ENCODE data around the gene AP1B1. TPM values are rescaled to one million over a fixed set of nuclear protein-coding genes. Genes with fewer than 3 reads are reported as not detected.
"Not testable (repeated sequence)": the region's sequence is repeated elsewhere in the genome, so short reads cannot be mapped to it uniquely, and the experiment has no call there.

AP1B1 gene
- total RNA-seq (41.9 TPM), polyA plus RNA-seq (40.0 TPM)

DNA sequence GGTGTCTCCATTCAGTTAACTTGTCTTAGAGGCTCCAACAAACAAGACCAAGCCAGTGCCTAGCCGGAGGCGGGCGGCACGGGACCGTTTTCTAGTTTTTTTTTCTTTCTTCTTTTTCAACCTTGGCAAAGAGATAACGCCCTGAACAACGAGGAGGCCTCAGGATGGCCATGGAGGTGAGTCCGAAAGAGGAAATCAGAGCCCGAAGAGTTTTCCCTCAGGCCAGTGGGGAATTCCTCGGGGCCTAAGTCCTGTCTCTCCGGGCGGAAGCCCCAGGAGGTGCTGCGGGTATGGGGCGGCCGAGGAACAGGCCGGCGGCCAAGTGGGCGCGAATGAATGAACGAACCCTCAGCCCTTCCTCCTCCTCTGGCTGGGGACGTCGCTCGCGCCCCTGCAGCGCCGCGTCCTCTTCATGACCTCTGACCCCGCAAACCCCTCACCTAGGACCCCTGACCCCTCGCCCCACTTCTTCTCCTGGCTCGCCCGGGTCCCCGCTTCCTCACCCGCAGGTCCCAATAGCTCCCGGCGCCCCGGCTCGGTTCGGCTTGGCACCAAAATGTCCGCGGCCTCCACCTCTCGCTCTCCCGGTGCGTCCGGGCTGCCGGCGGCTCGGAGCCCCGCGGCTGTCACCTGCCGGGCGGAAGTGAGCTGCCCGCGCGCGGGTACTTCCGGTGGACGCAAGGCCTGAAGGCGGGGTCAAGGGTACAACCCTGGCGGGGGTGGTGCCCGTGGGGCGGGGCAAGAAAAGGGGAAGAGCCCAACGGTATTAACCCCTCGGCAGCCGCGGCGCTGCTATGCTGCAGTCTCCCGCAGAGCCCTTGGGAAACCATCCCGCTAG lies at the start of gene AP1B1:
AP1B1 (minus strand) TSS at position 650 of the 838 bp plus-strand sequence. CDS start 21,327 bp downstream, outside the sequence.
- no peaks in the 10 kb centered on the region for H3K4me1 ChIP-seq (ENCODE audit: insufficient read depth)
- peak; percentile 66 for DNase-seq (ENCODE audit: extremely low spot score)
- H3K4me3 ChIP-seq (ENCODE audit: low read depth, low read length), result peak within 1 kb of the TSS; percentile 80
- WGBS, result under 1% methylated on average over 68 of the region's 68 CpGs
- peak within 1 kb of the TSS; percentile 60 for H3K27ac ChIP-seq (ENCODE audit: low read depth)
- H3K36me3 ChIP-seq (ENCODE audit: insufficient read depth), result no peaks in the 10 kb centered on the region

DNA sequence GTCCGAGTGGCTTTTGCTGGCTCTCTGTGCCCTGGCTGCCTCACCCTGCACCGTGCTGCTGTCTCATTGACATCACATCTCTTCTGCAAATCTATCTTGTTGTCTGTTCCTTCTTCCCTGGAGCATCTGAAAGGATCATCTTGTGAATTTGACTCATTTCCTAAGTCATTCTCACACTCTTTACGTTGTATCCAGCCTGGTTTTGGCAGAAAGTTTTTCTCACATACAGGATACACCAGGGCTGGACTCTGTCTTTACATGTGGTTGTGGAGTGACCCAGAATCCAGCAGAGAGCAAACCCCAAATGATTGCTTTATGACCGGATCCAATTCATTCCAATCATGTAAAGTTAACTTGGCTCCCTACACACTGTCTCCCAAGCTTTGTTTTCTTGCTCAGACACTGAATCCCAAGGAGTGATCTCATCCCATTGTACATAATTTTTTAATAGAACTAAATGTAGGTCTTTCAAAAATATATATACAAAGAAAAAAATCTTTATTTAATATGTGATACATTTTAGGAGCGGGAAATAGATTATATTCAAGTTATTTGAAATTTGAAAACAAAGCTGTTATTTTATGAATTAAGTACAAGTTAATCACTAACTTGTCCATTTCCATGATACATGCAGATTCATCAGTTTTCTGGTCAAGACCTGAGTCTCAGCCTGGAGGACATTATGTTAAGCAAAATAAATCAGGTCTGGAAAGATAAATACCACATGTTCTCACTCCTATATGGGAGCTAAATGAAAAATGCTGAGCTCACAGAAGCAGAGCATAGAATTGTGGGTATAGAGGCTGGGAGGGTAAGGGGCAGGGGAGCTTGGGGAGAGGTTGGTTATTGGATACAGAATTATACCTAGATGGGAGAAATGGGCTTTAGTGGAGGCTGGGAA lies 47.1 kb upstream of the AP1B1 start:
- peak; percentile 14 for DNase-seq (ENCODE audit: extremely low spot score)

DNA sequence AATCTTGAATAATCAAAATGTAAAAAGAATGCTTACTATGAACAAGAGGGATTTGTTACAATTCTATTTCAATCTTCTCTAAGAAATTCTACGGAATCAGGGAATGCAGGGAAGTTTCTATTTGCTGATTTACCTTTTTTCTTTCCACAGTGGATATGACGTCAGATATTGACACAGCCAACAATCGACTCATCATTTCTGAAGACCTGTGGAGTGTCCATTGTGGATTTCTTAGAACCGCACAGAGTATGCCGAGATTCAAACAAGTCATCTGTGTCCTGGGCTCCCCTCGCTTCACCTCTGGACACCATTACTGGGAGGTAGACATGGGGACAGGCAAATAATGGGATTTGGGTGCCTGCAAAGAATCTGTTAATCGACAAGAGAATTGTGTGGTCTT lies 45.9 kb upstream of the AP1B1 start:
- WGBS, result 86% methylated on average over 7 of the region's 7 CpGs
- Histone ChIP-seq H3K4me1 (ENCODE audit: insufficient read depth) (no peaks in the 10 kb centered on the region), H3K27ac (ENCODE audit: low read depth) (no peak overlapping the region), H3K36me3 (ENCODE audit: insufficient read depth) (no peaks in the 10 kb centered on the region), H3K4me3 (ENCODE audit: low read depth, low read length) (no peak overlapping the region)
- DNase-seq (ENCODE audit: extremely low spot score), result no peak

More for the DNA sequence above, 47.1 kb upstream of the AP1B1 start:
- Histone ChIP-seq H3K36me3 (ENCODE audit: insufficient read depth) (no peaks in the 10 kb centered on the region), H3K27ac (ENCODE audit: low read depth) (no peak overlapping the region), H3K4me1 (ENCODE audit: insufficient read depth) (no peaks in the 10 kb centered on the region), H3K4me3 (ENCODE audit: low read depth, low read length) (no peak overlapping the region)
- 63% methylated on average over 5 of the region's 5 CpGs for WGBS

DNA sequence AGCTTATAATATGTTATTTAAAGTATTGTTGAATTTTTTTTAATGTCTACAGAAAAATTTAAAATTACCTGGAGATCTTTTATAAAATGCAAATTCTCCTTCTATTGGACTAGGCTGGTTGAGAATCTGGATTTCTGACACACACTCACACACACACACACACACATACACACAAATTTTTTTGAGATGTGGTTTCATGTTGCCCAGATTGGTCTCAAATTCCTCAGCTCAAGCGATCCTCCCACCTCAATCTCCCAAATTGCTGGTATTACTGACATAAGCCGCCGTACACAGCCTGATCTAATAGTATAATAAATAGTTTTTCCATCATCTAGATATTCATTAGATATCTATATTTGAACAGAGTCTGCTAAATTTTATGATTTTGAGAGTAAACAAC lies 45.5 kb upstream of the AP1B1 start:
- 84% methylated on average over 3 of the region's 3 CpGs for WGBS
- Histone ChIP-seq H3K4me1 (ENCODE audit: insufficient read depth) (no peaks in the 10 kb centered on the region), H3K4me3 (ENCODE audit: low read depth, low read length) (no peak overlapping the region)

DNA sequence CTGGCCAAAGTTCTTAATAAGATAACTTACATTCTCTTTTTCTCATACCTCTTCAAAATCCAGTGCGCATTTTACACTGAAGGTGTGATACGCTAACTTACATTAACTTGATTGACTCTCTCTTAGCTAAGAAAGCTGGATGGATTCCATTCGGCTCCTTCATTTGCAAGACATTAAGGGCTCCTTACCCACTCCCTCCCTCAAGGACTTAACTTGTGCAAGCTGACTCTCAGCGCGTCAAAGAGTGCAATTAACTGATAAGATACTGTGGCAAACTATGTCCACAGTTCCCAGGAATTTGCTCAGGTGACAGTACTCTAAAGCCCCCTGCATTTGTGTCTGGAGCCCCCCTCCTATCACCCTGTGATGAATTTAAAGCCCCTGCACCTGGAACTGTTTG lies 43.6 kb upstream of the AP1B1 start:
- no peak overlapping the region for H3K27ac ChIP-seq (ENCODE audit: low read depth)
- H3K36me3 ChIP-seq (ENCODE audit: insufficient read depth), result no peaks in the 10 kb centered on the region
- no peak for DNase-seq (ENCODE audit: extremely low spot score)
- H3K4me3 ChIP-seq (ENCODE audit: low read depth, low read length), result no peak overlapping the region
- 53% methylated on average over 5 of the region's 5 CpGs for WGBS
- no peaks in the 10 kb centered on the region for H3K4me1 ChIP-seq (ENCODE audit: insufficient read depth)

More for the DNA sequence above, 45.5 kb upstream of the AP1B1 start:
- no peak for DNase-seq (ENCODE audit: extremely low spot score)
- Histone ChIP-seq H3K27ac (ENCODE audit: low read depth) (no peak overlapping the region), H3K36me3 (ENCODE audit: insufficient read depth) (no peaks in the 10 kb centered on the region)

DNA sequence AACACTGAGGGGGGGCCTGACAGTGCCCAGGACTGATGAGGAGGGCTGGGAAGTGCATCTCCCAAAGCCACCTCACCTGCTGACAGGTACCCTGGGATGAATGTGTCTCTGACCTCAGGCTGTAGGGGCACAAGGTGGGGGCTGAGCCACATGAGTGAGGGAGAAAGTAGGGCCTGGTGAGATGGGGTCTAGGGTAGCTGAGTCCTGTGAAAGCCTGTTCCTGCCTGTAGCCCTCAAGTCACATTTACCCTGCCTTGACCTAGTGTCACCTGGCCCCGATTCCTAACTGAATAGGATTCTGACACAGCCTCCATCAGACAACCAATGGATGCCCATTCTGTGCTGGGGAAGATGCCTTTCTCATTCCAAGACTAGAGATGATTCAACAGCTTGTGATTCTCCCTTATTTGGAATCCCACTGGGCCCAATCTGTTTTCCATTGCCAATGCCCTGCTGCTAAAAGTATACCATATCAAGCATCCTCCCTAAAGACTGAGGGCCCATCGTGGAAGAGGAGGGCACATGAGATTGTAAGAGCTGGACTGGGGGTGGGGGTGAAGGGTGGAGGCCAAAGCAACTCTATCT lies 38.9 kb upstream of the AP1B1 start:
- 85% methylated on average over 2 of the region's 2 CpGs for WGBS
- Histone ChIP-seq H3K4me1 (ENCODE audit: insufficient read depth) (no peaks in the 10 kb centered on the region), H3K4me3 (ENCODE audit: low read depth, low read length) (no peak overlapping the region), H3K27ac (ENCODE audit: low read depth) (no peak overlapping the region), H3K36me3 (ENCODE audit: insufficient read depth) (no peaks in the 10 kb centered on the region)
- DNase-seq (ENCODE audit: extremely low spot score), result no peak

DNA sequence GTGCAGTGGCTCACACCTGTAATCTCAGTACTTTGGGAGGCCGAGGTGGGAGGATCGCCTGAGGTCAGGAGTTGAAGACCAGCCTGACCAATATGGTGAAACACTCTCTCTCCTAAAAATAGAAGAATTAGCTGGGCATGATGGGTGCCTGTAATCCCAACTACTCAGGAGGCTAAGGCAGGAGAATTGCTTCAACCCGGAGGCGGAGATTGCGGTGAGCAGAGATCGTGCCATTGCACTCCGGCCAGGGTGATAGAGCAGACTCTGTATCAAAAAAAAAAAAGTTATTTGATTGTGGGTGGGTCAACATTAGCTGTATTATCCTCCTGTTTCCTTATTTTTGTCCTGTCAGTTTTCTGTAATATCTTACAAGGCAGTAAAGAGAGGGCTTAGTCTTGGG lies 38.1 kb upstream of the AP1B1 start:
- Histone ChIP-seq H3K27ac (ENCODE audit: low read depth) (no peak overlapping the region), H3K4me1 (ENCODE audit: insufficient read depth) (no peaks in the 10 kb centered on the region), H3K36me3 (ENCODE audit: insufficient read depth) (no peaks in the 10 kb centered on the region), H3K4me3 (ENCODE audit: low read depth, low read length) (no peak overlapping the region)
- DNase-seq (ENCODE audit: extremely low spot score), result no peak
- WGBS, result 92% methylated on average over 7 of the region's 7 CpGs

DNA sequence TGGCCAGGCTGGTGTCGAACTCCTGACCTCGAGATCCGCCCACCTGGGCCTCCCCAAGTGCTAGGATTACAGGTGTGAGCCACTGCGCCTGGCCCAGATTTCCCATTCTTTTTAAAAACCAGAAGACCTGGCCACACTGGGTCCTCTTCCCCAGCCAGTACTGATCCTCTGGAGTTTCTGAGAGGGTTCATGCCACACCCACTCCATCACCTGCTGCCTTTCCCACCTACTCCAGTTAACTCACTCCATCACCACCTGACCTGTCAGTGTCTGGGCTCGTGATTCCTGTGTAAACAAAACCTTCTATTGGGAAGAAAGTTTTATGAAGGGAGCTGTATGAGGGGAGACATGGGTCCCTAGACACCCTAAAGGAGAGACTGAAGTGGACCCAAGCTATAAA lies 30.3 kb upstream of the AP1B1 start:
- H3K27ac ChIP-seq (ENCODE audit: low read depth); H3K36me3 ChIP-seq (ENCODE audit: insufficient read depth); H3K4me3 ChIP-seq (ENCODE audit: low read depth, low read length); H3K4me1 ChIP-seq (ENCODE audit: insufficient read depth); DNase-seq (ENCODE audit: extremely low spot score): not testable (repeated sequence)
- WGBS, result 69% methylated on average over 5 of the region's 5 CpGs

DNA sequence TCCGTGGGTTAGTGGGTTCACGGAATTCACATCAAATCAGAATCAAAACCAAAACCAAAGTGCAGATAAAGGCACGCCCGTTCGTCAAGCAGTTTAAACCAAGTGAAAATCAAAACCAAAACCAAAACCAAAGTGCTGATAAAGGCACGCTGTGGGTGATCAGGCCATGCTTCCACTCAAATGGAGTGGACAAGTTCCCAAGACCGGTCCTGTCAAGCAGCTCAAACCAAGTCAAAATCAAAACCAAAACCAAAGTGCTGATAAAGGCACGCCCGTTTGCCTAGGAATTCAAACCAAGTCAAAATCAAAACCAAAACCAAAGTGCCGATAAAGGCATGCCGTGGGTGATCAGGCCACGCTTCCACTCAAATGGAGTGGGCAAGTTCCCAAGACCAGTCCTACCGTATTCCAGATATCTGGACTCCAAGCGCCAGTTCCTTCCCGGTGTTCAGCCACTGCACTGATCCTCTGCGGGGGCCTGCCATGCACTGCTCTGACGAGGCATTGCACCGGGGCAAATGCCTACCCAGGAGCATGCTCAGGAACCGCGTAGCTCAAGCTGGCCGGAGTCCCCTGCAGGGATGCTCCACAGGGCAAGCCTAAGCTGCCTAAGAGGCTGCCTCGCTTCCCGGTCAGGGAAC lies 26.7 kb upstream of the AP1B1 start:
- DNase-seq (ENCODE audit: extremely low spot score); H3K36me3 ChIP-seq (ENCODE audit: insufficient read depth); H3K27ac ChIP-seq (ENCODE audit: low read depth); H3K4me1 ChIP-seq (ENCODE audit: insufficient read depth); H3K4me3 ChIP-seq (ENCODE audit: low read depth, low read length): not testable (repeated sequence)
- WGBS, result 68% methylated on average over 23 of the region's 23 CpGs

DNA sequence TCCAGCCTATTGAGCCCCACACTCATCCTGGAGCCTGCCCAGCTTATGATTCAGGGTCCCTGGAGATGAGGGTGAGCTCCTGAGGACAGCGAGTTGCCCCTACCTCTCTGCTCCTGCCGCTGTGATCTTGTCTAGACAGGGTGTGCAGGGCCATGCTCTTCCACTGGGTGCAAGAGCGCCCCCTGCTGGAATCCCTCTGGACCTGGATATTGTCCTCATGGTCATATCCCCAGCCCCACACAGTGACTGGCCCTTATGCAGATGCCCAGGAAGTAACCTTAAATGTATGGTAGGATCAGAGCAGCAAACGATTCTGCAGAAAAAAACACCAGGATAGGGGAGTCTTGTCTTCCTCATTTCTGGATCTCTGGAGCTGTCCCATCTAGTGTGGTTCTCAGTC lies 24.4 kb upstream of the AP1B1 start:
- not testable (repeated sequence) for H3K36me3 ChIP-seq (ENCODE audit: insufficient read depth); DNase-seq (ENCODE audit: extremely low spot score); H3K27ac ChIP-seq (ENCODE audit: low read depth); H3K4me3 ChIP-seq (ENCODE audit: low read depth, low read length); H3K4me1 ChIP-seq (ENCODE audit: insufficient read depth)
- 34% methylated on average over 4 of the region's 4 CpGs for WGBS

DNA sequence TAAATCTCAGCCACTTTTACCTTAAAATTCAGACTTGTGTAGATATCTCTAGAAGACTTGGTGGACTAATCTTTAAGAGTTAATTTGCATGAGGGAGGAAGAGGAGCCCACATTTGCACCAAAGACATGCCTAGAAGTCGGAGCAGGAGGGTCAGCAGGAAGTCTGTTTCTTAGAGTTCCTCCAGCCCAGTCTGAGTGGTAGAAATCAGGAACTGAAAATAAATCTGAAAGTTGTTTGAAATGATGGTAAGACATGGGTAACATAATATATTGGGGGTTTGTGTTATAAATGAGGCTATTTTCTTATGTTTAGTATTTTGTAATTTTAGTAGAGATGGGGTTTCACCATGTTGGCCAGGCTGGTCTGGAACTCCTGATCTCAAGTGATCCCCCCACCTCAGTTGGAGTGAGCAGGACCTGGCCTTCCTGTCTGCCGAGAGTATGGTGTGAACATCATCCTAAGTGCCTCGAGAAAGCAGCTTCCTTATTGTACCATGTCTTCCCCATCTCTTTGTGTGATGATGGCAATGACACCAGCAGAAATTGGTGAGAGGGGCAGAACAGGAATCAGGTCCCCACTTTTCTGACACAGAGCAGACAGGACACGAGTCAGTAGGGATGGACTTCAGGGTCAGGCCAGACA lies 23.3 kb upstream of the AP1B1 start:
- WGBS, result 57% methylated on average over 4 of the region's 4 CpGs
- DNase-seq (ENCODE audit: extremely low spot score); H3K36me3 ChIP-seq (ENCODE audit: insufficient read depth); H3K27ac ChIP-seq (ENCODE audit: low read depth); H3K4me1 ChIP-seq (ENCODE audit: insufficient read depth); H3K4me3 ChIP-seq (ENCODE audit: low read depth, low read length): not testable (repeated sequence)

DNA sequence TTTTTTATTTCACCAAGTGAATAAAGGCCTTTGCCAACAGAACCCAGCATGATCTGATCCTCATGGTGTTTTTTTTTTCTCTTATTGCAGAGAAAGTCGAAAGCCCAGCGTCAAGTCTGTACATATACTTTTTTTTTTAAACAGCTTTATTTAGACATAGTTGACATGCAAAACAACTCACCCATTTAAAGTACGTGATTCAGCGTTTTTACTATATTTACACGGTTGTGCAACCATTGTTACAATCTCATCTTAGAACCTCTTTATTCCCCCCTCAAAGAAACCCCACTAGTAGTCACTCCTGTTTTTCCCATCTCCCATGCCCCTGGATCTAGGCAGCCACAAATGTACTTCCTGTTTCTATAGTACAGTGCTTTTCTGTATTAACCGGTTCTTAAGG lies 20.6 kb upstream of the AP1B1 start:
- Histone ChIP-seq H3K4me1 (ENCODE audit: insufficient read depth) (no peaks in the 10 kb centered on the region), H3K36me3 (ENCODE audit: insufficient read depth) (no peaks in the 10 kb centered on the region), H3K4me3 (ENCODE audit: low read depth, low read length) (no peak overlapping the region), H3K27ac (ENCODE audit: low read depth) (no peak overlapping the region)
- no peak for DNase-seq (ENCODE audit: extremely low spot score)
- WGBS, result 72% methylated on average over 6 of the region's 6 CpGs

DNA sequence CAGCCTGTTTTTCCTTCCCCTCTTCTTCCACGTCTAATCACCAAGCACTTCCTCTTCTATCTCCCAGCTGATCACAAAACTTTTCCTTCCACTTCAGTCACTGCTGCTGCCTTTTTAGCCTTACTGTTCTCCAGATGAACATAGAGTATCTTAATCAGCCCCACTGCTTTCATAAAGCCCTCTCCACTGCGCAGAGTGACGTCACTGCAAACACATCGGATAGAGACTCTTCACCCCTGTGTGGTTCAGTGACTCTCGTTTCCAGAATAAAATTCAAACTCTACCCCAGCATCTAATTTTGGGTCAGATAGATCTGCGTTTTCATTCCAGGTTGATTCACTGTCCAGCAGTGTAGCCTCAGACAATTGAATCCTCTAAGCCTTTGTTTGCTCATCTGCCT lies 13.2 kb upstream of the AP1B1 start:
- not testable (repeated sequence) for H3K4me3 ChIP-seq (ENCODE audit: low read depth, low read length); H3K27ac ChIP-seq (ENCODE audit: low read depth); DNase-seq (ENCODE audit: extremely low spot score); H3K4me1 ChIP-seq (ENCODE audit: insufficient read depth); H3K36me3 ChIP-seq (ENCODE audit: insufficient read depth)
- WGBS, result 67% methylated on average over 6 of the region's 6 CpGs

Data from urinary bladder (tissue), 4 donors.